ENCODE measurements around the gene IFIT5.

DNA sequence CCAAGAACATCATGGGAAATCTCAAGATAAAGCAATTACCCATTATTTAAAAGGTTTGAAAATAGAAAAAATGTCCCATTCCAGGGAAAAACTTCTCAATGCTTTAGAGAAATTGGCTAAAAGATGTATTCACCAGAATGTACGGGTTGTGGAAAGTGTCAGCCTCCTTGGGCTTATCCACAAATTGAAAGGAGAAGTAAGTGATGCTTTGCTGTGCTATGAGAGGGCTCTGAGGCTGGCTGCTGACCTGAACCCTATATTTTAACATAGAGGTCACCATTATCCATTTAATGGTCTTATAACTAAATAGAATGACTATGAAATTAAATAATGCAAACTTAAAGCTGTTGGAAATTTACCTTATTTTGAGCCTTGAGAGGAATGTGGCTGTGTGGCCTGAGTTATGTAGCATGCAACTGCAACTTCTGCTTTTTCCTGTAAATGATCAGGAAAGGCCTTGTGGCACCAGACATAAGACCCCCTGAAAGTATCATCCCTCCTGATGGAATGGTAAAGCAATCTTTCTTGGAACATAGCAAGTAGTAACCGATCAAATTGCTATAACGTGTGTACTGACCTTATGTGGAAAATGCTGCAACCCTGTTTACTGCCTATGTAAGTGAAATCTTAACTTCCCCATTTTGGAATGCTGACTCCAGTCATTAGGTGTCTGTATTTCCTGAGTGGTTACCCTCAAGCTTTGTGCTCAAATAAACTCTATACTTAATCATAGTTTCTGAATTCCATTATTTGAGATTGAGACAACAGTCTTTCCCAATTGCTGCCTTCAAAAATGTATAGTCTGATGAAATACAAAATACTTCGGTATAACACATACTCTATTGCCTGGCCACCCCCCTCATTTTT, 29.7 kb upstream of the IFIT5 start:
- TF ChIP-seq, protein P1, sequence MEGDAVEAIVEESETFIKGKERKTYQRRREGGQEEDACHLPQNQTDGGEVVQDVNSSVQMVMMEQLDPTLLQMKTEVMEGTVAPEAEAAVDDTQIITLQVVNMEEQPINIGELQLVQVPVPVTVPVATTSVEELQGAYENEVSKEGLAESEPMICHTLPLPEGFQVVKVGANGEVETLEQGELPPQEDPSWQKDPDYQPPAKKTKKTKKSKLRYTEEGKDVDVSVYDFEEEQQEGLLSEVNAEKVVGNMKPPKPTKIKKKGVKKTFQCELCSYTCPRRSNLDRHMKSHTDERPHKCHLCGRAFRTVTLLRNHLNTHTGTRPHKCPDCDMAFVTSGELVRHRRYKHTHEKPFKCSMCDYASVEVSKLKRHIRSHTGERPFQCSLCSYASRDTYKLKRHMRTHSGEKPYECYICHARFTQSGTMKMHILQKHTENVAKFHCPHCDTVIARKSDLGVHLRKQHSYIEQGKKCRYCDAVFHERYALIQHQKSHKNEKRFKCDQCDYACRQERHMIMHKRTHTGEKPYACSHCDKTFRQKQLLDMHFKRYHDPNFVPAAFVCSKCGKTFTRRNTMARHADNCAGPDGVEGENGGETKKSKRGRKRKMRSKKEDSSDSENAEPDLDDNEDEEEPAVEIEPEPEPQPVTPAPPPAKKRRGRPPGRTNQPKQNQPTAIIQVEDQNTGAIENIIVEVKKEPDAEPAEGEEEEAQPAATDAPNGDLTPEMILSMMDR (IDR thresholded peaks at IDR 0.05): no peak
- no peak for TF ChIP-seq EP300 (IDR thresholded peaks at IDR 0.05)
